NT2/D1 (cell line): ENCODE data around the gene CFC1.
"Not testable (repeated sequence)": the region's sequence is repeated elsewhere in the genome, so short reads cannot be mapped to it uniquely, and the experiment has no call there.

Experiments
- SUZ12 ChIP-seq: IDR thresholded peaks from 2 replicates; pipeline ENCODE4 v1.6.1; 2011; ENCODE audit not compliant: insufficient read length, insufficient read depth; ENCODE audit errors: extremely low read depth
- YY1 ChIP-seq: IDR thresholded peaks from 2 replicates; pipeline ENCODE4 v1.6.1; 2011; ENCODE audit not compliant: insufficient read length, insufficient read depth
- ZNF274 ChIP-seq: IDR thresholded peaks from 2 replicates; pipeline ENCODE4 v1.6.1; 2011; ENCODE audit warnings: mild to moderate bottlenecking, low read depth, low read length

DNA sequence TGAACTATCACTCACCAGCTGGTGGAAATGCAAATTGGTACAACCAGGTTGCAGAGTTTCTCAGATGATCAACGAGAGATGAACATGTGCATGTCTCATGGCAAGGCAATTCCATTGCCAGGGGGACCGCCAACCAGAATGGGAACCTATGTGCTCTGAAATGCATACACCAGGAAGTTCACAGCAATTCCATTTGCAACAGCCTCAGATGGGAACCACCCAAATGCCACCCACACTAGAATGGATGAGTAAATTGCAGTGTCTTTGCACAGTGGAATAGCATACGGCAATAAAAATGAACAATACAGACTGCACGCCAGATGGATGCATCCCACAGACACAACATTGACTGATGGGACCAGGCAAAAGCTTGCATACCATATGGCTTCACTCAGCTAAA, 56.6 kb downstream of the CFC1 start:
- not testable (repeated sequence) for TF ChIP-seq SUZ12, YY1, ZNF274
